HG03159 (cell line): Measurements from ENCODE around the gene TRMT5.
A peak's percentile ranks its signal among the peaks of the same experiment; 100 is the strongest.

ENCODE experiments used
- ATAC-seq: cut with Tn5 transposase; IDR thresholded peaks from one replicate; pipeline ENCODE4 v1.9.1; 2021; ENCODE audit warnings: mild to moderate bottlenecking, moderate library complexity; ENCODE audit not compliant: unreplicated experiment

The TRMT5 gene

GRCh38 chr14:60965402-60965801, 15.5 kb downstream of the TRMT5 start:
- no peak for ATAC-seq

DNA sequence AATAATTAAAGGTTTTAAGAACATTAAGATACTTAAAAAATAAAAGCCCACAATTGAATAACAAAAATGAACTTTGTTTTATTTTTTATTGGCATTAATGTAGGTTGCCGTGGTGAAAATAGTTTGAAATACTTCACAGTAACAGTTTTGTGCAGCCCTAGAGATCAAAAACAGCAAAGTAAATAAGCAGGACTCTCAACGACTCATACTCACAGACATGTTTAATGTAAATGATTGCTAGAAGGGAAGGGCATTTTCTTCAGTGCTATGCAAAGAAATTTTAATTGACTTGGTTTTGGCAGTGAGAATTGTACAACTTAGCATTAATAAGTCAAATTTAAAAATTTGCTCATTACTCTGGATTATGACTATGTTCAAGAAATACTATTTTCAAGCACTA, 16.0 kb downstream of the TRMT5 start:
- ATAC-seq = no peak

GRCh38 chr14:60963761-60964160, 17.1 kb downstream of the TRMT5 start:
- ATAC-seq = no peak

GRCh38 chr14:60958146-60958545, 22.7 kb downstream of the TRMT5 start:
- no peak for ATAC-seq

GRCh38 chr14:60956632-60957031, 24.2 kb downstream of the TRMT5 start:
- ATAC-seq = no peak

DNA sequence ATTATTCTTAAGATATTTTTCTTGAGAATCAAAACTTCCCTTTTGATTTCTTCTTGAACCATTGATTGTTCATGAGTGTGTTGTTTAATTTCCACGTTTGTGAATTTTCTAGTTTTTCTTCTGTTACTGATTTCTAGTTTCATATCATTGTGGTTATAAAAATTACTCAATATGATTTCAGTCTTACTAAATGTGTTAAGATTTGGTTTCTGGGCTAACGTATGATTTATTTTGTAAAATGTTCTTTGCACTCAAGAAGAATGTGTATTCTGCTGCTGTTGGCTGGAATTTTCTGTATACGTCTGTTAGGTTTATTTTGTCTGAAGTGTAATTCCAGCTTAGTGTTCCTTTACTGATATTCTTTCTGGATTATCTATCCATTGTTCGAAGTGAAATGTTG, 24.7 kb downstream of the TRMT5 start:
- ATAC-seq = no peak

DNA sequence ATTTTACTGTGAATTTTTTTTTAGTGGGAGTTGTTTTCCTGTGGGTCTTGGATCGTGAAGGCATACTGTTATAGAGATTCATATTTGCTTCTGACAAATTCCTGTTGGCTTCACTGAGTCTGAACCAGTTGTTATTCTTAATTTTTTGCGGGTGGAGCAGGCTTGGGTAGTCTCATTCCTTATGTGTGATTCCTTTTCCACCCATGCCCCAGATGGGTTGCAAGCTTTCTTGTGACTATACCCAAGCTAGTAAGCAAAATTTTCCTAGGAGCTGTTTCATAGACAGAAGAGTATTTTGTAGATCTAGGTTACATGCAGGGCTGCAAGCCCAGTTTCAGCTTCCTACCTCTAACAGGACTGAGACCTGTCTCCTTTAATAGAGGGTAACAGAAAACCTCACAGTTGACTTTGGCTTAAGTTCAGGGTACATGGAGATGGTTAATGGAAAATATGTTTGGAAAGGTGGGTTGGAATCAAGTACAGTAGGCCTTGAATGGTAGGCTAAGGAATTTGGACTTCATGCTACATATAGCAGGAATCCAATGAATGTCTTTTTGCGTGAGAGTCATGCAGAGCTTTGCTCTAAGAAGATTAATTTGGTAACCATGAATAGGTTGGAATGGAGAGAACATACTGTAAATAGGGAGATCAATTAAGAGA, 29.0 kb downstream of the TRMT5 start:
- ATAC-seq = no peak

GRCh38 chr14:60946773-60947172, 34.1 kb downstream of the TRMT5 start:
- no peak for ATAC-seq

DNA sequence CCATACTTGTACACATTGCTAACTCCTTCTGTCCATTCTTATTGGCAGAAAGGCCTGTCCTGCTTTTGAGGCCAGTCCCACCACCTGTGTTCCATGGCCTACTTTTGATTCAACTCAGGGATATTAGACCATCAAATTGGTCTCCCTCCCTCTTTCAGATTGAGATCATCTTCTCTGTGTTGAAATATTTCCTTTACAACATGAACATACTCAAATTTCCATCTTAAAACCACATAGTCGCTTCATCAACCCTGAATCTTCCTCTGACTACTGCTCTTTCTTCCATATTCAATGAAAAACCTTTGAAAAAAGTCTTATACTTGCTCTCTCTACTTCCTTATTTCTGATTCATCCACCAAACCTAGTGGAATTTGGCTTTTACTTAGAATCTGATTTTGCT, 34.9 kb downstream of the TRMT5 start:
- no peak for ATAC-seq

DNA sequence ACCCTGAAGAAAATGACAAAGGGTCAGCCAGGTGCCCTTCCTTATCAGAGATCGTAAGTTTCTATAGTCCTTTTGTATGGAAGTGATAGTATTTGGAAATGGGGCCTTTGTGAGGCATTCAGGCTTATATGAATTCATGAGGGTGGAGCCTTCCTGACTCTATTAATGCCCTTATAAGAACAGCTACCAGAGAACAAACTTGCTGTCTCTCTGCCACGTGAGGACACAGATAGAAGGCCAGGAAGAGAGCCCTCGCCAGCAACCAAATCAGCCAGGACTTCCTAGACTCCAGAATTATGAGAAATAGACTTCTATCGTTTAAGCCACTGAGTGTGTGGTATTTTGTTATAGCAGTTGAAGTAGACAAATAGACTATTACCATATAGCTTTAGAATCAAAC, 36.7 kb downstream of the TRMT5 start:
- no peak for ATAC-seq

DNA sequence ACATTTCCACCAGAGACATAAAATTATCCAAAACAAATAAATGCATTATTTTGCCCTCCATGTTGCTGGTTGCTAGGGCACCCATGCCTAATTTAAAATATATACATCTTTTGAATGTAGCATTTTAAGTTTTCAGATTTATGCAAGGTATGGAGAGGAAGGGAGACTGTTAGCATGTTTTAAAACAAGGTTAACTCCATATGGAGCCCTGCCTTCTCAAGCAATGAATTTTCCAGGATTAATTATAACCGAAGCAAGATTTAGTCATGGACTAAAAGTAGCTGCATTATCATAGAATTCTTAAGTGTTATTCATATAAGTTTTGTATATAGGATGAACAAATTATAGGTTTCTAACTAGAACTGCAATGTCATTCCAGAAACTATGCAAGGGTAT, 37.2 kb downstream of the TRMT5 start:
- no peak for ATAC-seq

DNA sequence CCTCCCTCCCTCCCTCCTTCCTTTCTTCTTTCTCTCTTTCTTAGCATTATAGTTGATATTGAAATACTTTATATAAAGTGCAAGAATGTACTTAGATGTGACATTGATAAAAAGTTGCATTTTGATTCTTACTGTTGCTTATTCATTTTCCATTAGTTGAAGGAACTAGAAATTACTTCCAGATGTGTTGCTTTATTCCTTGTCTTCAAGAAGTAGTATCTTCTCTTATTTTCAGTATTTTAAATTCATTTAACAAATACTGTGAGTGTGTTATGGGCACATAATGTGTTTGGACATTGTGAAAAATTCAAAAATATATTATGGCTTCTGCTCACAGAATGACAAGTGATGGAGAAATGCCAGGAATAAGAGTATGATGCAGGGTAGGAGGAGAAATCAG, 45.6 kb downstream of the TRMT5 start:
- no peak for ATAC-seq

GRCh38 chr14:60933920-60934655, 46.8 kb downstream of the TRMT5 start:
- ATAC-seq = no peak

DNA sequence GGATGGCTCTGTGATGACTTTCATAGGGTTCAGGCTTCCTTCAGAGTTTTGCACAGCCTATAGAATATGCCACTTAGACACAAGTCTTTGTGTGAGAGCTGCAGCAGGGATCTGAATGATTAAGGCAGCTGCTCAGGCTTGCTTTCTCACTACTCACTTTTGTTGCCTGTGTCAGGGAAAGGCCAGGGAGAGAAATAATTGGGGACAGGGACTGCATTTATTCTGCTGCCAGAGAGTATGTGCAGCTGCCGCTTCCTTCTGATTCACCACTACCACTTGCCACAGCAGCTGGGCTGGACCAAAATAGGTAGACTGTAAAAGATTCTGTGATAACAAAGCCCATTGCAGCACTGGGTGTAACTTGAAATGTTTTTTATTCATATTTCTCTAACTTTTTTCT, 49.7 kb downstream of the TRMT5 start:
- no peak for ATAC-seq

DNA sequence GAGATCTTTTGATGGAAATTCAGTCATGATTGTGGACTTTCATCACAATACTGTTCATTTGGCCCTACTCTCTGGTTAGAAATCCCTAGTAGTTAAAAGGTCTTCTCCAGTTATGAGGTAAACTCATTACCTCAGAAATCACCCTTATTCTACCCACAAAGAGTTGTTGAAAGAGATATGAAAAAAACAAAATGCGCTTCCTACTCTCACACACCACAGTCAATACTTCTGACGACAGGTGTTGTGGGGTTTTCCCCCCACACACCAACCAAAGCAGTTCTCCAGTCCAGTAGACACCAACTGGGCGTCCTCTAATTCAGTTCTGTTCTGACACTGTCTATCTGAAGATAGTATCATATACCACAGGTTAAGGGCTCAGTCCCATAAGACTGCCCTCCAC, 54.9 kb downstream of the TRMT5 start:
- peak; percentile 95 for ATAC-seq

- ATAC-seq = no peak
Observed at GRCh38 chr14:60925286-60925685, 55.6 kb downstream of the TRMT5 start.

DNA sequence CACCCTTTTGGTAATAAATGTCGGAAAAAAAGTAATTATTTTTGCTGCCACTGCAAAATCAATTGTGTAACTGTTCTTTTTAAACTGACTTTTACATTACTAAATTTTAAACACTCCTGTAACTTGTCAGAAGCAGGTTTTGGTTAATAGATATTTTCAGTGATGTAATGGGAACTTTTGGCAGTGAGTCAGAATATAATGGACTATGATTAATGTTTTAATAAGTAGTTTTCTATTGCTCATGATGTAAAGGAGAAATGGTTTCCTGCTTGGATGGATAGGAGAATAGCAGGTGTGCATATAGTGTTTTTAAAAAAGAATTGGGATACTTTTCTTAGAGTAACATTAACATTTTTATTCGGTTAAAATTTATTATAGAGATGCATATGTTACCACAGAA, 58.8 kb downstream of the TRMT5 start:
- no peak for ATAC-seq
